Prostate gland (tissue), 2 donors: ENCODE data around the gene WWOX. TPM values are rescaled to one million over a fixed set of nuclear protein-coding genes. Genes with fewer than 3 reads are reported as not detected.

Source experiments
- DNase-seq: peaks from one replicate; pipeline ENCODE4 v3.0.0-alpha.2; 2019; ENCODE audit warnings: low spot score
- H3K27ac ChIP-seq, 2 donors: fragments of 200-600 bp; sonication (generic); 2 replicates each; pipeline ENCODE4 v1.5.1; 2017 to 2019
- H3K27me3 ChIP-seq: fragments of 200-600 bp; sonication (generic); replicated peaks from 2 replicates; pipeline ENCODE4 v1.5.1; 2019; ENCODE audit not compliant: insufficient read depth
- H3K36me3 ChIP-seq, 2 donors: fragments of 200-600 bp; sonication (generic); 1 replicate in 1 of 2; 2 replicates in 1 of 2; pipeline versions ENCODE4 v1.5.1 to v1.8.1; 2017 to 2019
- H3K4me1 ChIP-seq: fragments of 200-600 bp; sonication (generic); replicated peaks from 2 replicates; pipeline ENCODE4 v1.5.1; 2019
- H3K4me3 ChIP-seq, 2 donors: fragments of 200-600 bp; sonication (generic); 2 replicates each; pipeline ENCODE4 v1.5.1; 2017 to 2019
- H3K9me3 ChIP-seq: fragments of 200-600 bp; sonication (generic); 2 replicates; pipeline ENCODE4 v1.5.1; 2017
- CTCF ChIP-seq, 4 experiments: fragments of 200-600 bp in 2 of 4; fragments of 450-650 bp in 2 of 4; sonication (generic) in 2 of 4; IDR thresholded peaks; 1 replicate in 3 of 4; 2 replicates in 1 of 4; pipeline ENCODE4 v1.5.1; 2016 to 2019; ENCODE audit warnings: antibody characterized with exemption in 4 of 4, mild to moderate bottlenecking in 2 of 4, moderate library complexity in 2 of 4
- POLR2A ChIP-seq: fragments of 450-650 bp; IDR thresholded peaks from one replicate; pipeline ENCODE4 v1.6.1; 2016; ENCODE audit warnings: antibody characterized with exemption, mild to moderate bottlenecking
- POLR2AphosphoS5 ChIP-seq: sonication (generic); formaldehyde crosslinking; IDR thresholded peaks from one replicate; pipeline ENCODE4 v1.6.1; 2017; ENCODE audit warnings: antibody characterized with exemption
- WGBS: methylation state at CpG from one replicate; pipeline ENCODE4 v1.1.5; 2018; 5-methylcytosine and 5-hydroxymethylcytosine counted together
- intact Hi-C: fragments of 100-400 bp; cut with DNase I; formaldehyde crosslinking; loops from one replicate; pipeline ENCODE4 v1.14.2; 2022
- total RNA-seq, 2 donors: library from RNA; depleted of rRNA; stranded (reverse); fragments of >200 nt; gene quantifications; one replicate each; pipeline ENCODE4 v1.1.0, GENCODE V29; 2016

WWOX gene
- total RNA-seq, 2 donors from 2014 or later: 93.2 to 99.4 TPM

- H3K4me1 ChIP-seq: no peaks in the 10 kb centered on the region
- TF ChIP-seq POLR2A (no peak), CTCF (IDR thresholded peaks at IDR 0.05) (no peak), POLR2AphosphoS5 (no peak)
- H3K36me3 ChIP-seq: no peaks in the 10 kb centered on the region
- intact Hi-C loops: no loop called here
- H3K27ac ChIP-seq: no peak overlapping the region
- H3K9me3 ChIP-seq: no peaks in the 10 kb centered on the region
- WGBS: 90% methylated on average over 7 of the region's 7 CpGs
- H3K27me3 ChIP-seq: no peaks in the 10 kb centered on the region
- no peak for DNase-seq
- no peak overlapping the region for H3K4me3 ChIP-seq
These were observed 830.4 kb downstream of the WWOX start for GRCh38 chr16:78929841-78930240.

GRCh38 chr16:78930561-78930960, 831.1 kb downstream of the WWOX start:
- 87% methylated on average over 4 of the region's 4 CpGs for WGBS

DNA sequence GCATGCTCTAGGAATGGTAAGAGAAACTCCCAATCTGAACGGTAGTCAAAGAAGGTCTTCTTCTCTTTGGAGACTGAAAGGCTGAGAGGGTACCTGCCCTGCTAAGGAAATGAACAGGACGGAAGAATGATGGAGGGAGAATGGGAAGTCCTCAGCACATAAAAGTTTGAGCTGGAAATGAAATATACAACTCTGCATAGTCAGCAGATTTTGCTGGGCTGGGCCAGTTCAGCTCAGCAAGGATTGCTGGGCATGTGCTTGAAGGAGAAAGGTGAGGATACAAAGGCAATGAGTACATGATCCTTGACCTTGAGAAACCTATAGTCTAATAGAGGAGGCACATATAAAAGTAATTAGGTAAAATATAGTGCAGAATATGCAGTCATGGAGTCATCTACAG, 831.8 kb downstream of the WWOX start:
- Histone ChIP-seq H3K27ac (no peak overlapping the region), H3K36me3 (no peaks in the 10 kb centered on the region), H3K9me3 (no peaks in the 10 kb centered on the region), H3K27me3 (no peaks in the 10 kb centered on the region), H3K4me1 (no peaks in the 10 kb centered on the region), H3K4me3 (no peak overlapping the region)
- DNase-seq: no peak
- TF ChIP-seq POLR2A (no peak), POLR2AphosphoS5 (no peak), CTCF (IDR thresholded peaks at IDR 0.05) (no peak)
- intact Hi-C loops: no loop called here
- WGBS: 98% methylated on average over 2 of the region's 2 CpGs

More at GRCh38 chr16:78930561-78930960, 831.1 kb downstream of the WWOX start:
- Histone ChIP-seq H3K27me3 (no peaks in the 10 kb centered on the region), H3K4me3 (no peak overlapping the region), H3K27ac (no peak overlapping the region), H3K4me1 (no peaks in the 10 kb centered on the region), H3K36me3 (no peaks in the 10 kb centered on the region), H3K9me3 (no peaks in the 10 kb centered on the region)
- intact Hi-C loops: no loop called here
- TF ChIP-seq POLR2A: no peak
- DNase-seq: no peak

- Histone ChIP-seq H3K36me3 (no peaks in the 10 kb centered on the region), H3K9me3 (no peaks in the 10 kb centered on the region), H3K27me3 (no peaks in the 10 kb centered on the region), H3K4me3 (no peak overlapping the region), H3K27ac (no peak overlapping the region), H3K4me1 (no peaks in the 10 kb centered on the region)
- WGBS: 81% methylated on average over 4 of the region's 4 CpGs
- TF ChIP-seq POLR2AphosphoS5 (no peak), CTCF (IDR thresholded peaks at IDR 0.05) (no peak), POLR2A (no peak)
- intact Hi-C loops: no loop called here
- no peak for DNase-seq
These were observed 832.2 kb downstream of the WWOX start for GRCh38 chr16:78931678-78932077.

DNA sequence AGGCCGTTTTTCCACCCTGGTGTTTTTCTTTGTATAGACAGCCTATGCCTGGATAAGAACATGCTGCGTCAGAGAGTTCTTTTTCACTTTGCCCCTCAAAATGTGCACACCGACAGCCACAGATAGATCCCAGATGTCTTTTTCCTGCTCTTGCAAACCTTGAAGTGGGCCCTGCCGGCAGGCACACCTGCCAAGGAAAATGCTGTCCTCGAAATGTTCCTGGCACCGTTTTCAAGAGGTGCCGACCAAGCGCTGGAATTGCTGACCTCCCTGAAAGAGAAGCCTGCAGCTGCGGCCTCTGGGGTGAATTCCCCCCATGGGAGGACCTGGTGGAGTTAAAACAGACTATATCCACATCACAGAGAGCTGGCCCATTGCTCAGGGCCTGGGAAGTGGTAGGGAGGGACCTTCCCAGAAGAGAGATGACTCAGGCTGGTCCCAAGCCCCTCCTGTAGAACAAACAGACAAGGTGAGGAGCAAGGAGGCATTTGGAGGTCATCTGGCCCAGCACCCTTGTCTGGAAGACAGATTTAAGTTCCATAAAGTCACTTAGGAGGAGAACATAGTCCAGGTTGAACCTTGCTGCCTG, 833.0 kb downstream of the WWOX start:
- no peak for DNase-seq
- H3K27ac ChIP-seq: no peak overlapping the region
- WGBS: 58% methylated on average over 9 of the region's 9 CpGs

More for the DNA sequence above, 833.0 kb downstream of the WWOX start:
- no peaks in the 10 kb centered on the region for H3K4me1 ChIP-seq
- no peaks in the 10 kb centered on the region for H3K36me3 ChIP-seq
- no peaks in the 10 kb centered on the region for H3K27me3 ChIP-seq
- no peaks in the 10 kb centered on the region for H3K9me3 ChIP-seq
- no peak for TF ChIP-seq POLR2A
- TF ChIP-seq CTCF (IDR thresholded peaks at IDR 0.05): no peak
- TF ChIP-seq POLR2AphosphoS5: no peak
- H3K4me3 ChIP-seq: no peak overlapping the region
- intact Hi-C loops: no loop called here
